Activated naive CD8-positive, alpha-beta T cell treated with anti-CD3 and anti-CD28 coated beads for 36 hours (primary cell): Measurements from ENCODE around the gene BTC. TPM values are rescaled to one million over a fixed set of nuclear protein-coding genes. Genes with fewer than 3 reads are reported as not detected.
"Not testable (repeated sequence)": the region's sequence is repeated elsewhere in the genome, so short reads cannot be mapped to it uniquely, and the experiment has no call there.

Experiments used
- DNase-seq: peaks from one replicate; pipeline ENCODE4 v3.0.0; 2021
- H3K27ac Mint-ChIP-seq: one replicate; pipeline ENCODE4 v1.8.0; 2022; ENCODE audit warnings: mild to moderate bottlenecking, moderate library complexity, mixed read lengths
- H3K27me3 Mint-ChIP-seq: one replicate; pipeline ENCODE4 v1.8.0; 2022; ENCODE audit warnings: mild to moderate bottlenecking, mixed read lengths
- H3K36me3 Mint-ChIP-seq: one replicate; pipeline ENCODE4 v1.8.0; 2021; ENCODE audit warnings: mild to moderate bottlenecking, mixed read lengths
- H3K4me1 Mint-ChIP-seq: one replicate; pipeline ENCODE4 v1.8.0; 2021; ENCODE audit warnings: mixed read lengths
- H3K4me3 Mint-ChIP-seq: one replicate; pipeline ENCODE4 v1.8.0; 2022; ENCODE audit warnings: mild to moderate bottlenecking, moderate library complexity, mixed read lengths
- H3K9me3 Mint-ChIP-seq: one replicate; pipeline ENCODE4 v1.8.0; 2022; ENCODE audit warnings: mixed read lengths
- total RNA-seq, 2 experiments: library from RNA; stranded (reverse); gene quantifications; one replicate each; pipeline ENCODE4 v1.2.3, GENCODE V29; 2021

The BTC gene
- not detected for total RNA-seq

- peak; percentile 3 for DNase-seq
- Mint-ChIP-seq H3K27ac (no peak within 1 kb of the TSS), H3K9me3 (no peaks in the 10 kb centered on the region), H3K4me3 (peak within 1 kb of the TSS; percentile 35), H3K36me3 (no peaks in the 10 kb centered on the region), H3K27me3 (peaks cover 64% of the 10 kb centered on the region), H3K4me1 (no peaks in the 10 kb centered on the region)
These were observed at the start of gene BTC for GRCh38 chr4:74794382-74795010. BTC (minus strand) TSS chr4:74794523; CDS start chr4:74794325, 198 bp downstream.

GRCh38 chr4:74840936-74841509 is 46.7 kb upstream of the BTC start:
- Mint-ChIP-seq H3K4me1 (no peaks in the 10 kb centered on the region), H3K9me3 (no peaks in the 10 kb centered on the region), H3K27me3 (peaks cover 11% of the 10 kb centered on the region), H3K36me3 (no peaks in the 10 kb centered on the region), H3K4me3 (no peak overlapping the region), H3K27ac (no peak overlapping the region)
- no peak for DNase-seq

- Mint-ChIP-seq H3K27ac (no peak overlapping the region), H3K36me3 (no peaks in the 10 kb centered on the region), H3K4me1 (no peaks in the 10 kb centered on the region), H3K4me3 (no peak overlapping the region), H3K27me3 (peaks cover 9% of the 10 kb centered on the region), H3K9me3 (no peaks in the 10 kb centered on the region)
- no peak for DNase-seq
These were observed 44.5 kb upstream of the BTC start for GRCh38 chr4:74838746-74839370.

GRCh38 chr4:74830928-74831327 is 36.6 kb upstream of the BTC start:
- H3K27me3 Mint-ChIP-seq = peaks cover 3% of the 10 kb centered on the region
- H3K4me1 Mint-ChIP-seq = no peaks in the 10 kb centered on the region
- no peak overlapping the region for H3K27ac Mint-ChIP-seq
- peaks cover 6% of the 10 kb centered on the region for H3K9me3 Mint-ChIP-seq
- no peak overlapping the region for H3K4me3 Mint-ChIP-seq
- DNase-seq = no peak
- no peaks in the 10 kb centered on the region for H3K36me3 Mint-ChIP-seq

GRCh38 chr4:74823194-74823593 is 28.9 kb upstream of the BTC start:
- no peak overlapping the region for H3K4me3 Mint-ChIP-seq
- DNase-seq = no peak
- no peaks in the 10 kb centered on the region for H3K36me3 Mint-ChIP-seq
- no peaks in the 10 kb centered on the region for H3K4me1 Mint-ChIP-seq
- no peak overlapping the region for H3K27ac Mint-ChIP-seq
- peaks cover 3% of the 10 kb centered on the region for H3K27me3 Mint-ChIP-seq
- H3K9me3 Mint-ChIP-seq = no peaks in the 10 kb centered on the region

GRCh38 chr4:74822603-74823002 is 28.3 kb upstream of the BTC start:
- H3K9me3 Mint-ChIP-seq = no peaks in the 10 kb centered on the region
- H3K27ac Mint-ChIP-seq = no peak overlapping the region
- no peaks in the 10 kb centered on the region for H3K4me1 Mint-ChIP-seq
- H3K36me3 Mint-ChIP-seq = no peaks in the 10 kb centered on the region
- peaks cover 3% of the 10 kb centered on the region for H3K27me3 Mint-ChIP-seq
- H3K4me3 Mint-ChIP-seq = no peak overlapping the region
- DNase-seq = no peak

GRCh38 chr4:74821541-74821940 is 27.2 kb upstream of the BTC start:
- no peaks in the 10 kb centered on the region for H3K36me3 Mint-ChIP-seq
- no peak for DNase-seq
- peaks cover 3% of the 10 kb centered on the region for H3K27me3 Mint-ChIP-seq
- H3K27ac Mint-ChIP-seq = no peak overlapping the region
- H3K4me1 Mint-ChIP-seq = no peaks in the 10 kb centered on the region
- no peaks in the 10 kb centered on the region for H3K9me3 Mint-ChIP-seq
- H3K4me3 Mint-ChIP-seq = no peak overlapping the region

- Mint-ChIP-seq H3K27ac (no peak overlapping the region), H3K4me1 (no peaks in the 10 kb centered on the region), H3K4me3 (no peak overlapping the region), H3K9me3 (peaks cover 1% of the 10 kb centered on the region), H3K36me3 (no peaks in the 10 kb centered on the region), H3K27me3 (peaks cover 4% of the 10 kb centered on the region)
- DNase-seq = no peak
These were observed 19.7 kb upstream of the BTC start for GRCh38 chr4:74814052-74814451.

- H3K4me1 Mint-ChIP-seq, H3K27ac Mint-ChIP-seq, H3K27me3 Mint-ChIP-seq, H3K36me3 Mint-ChIP-seq, DNase-seq, H3K9me3 Mint-ChIP-seq, H3K4me3 Mint-ChIP-seq: not testable (repeated sequence)
These were observed 17.7 kb upstream of the BTC start for GRCh38 chr4:74812056-74812455.

GRCh38 chr4:74805601-74806000 is 11.3 kb upstream of the BTC start:
- Mint-ChIP-seq H3K9me3 (no peaks in the 10 kb centered on the region), H3K4me3 (no peak overlapping the region), H3K4me1 (no peaks in the 10 kb centered on the region), H3K36me3 (no peaks in the 10 kb centered on the region), H3K27me3 (peaks cover 13% of the 10 kb centered on the region), H3K27ac (no peak overlapping the region)
- DNase-seq = no peak

GRCh38 chr4:74800310-74800709 is 6.0 kb upstream of the BTC start:
- Mint-ChIP-seq H3K4me3 (no peak overlapping the region), H3K27me3 (peaks cover 36% of the 10 kb centered on the region), H3K4me1 (no peaks in the 10 kb centered on the region), H3K27ac (no peak overlapping the region), H3K36me3 (no peaks in the 10 kb centered on the region), H3K9me3 (no peaks in the 10 kb centered on the region)
- DNase-seq = no peak

GRCh38 chr4:74796631-74797030 is 2.3 kb upstream of the BTC start:
- no peak overlapping the region for H3K4me3 Mint-ChIP-seq
- H3K36me3 Mint-ChIP-seq = no peaks in the 10 kb centered on the region
- H3K27ac Mint-ChIP-seq = no peak overlapping the region
- no peaks in the 10 kb centered on the region for H3K9me3 Mint-ChIP-seq
- H3K4me1 Mint-ChIP-seq = no peaks in the 10 kb centered on the region
- DNase-seq = no peak
- H3K27me3 Mint-ChIP-seq = peaks cover 65% of the 10 kb centered on the region

GRCh38 chr4:74793757-74794381 is 454 bp downstream of the BTC start:
- DNase-seq = peak; percentile 17
- Mint-ChIP-seq H3K27ac (no peak overlapping the region), H3K9me3 (no peaks in the 10 kb centered on the region), H3K4me1 (no peaks in the 10 kb centered on the region), H3K27me3 (peaks cover 61% of the 10 kb centered on the region), H3K36me3 (no peaks in the 10 kb centered on the region), H3K4me3 (peak overlapping the region; percentile 8)

GRCh38 chr4:74790652-74791051 is 3.7 kb downstream of the BTC start:
- Mint-ChIP-seq H3K36me3 (no peaks in the 10 kb centered on the region), H3K27me3 (peaks cover 47% of the 10 kb centered on the region), H3K27ac (no peak overlapping the region), H3K4me3 (no peak overlapping the region), H3K9me3 (no peaks in the 10 kb centered on the region), H3K4me1 (no peaks in the 10 kb centered on the region)
- no peak for DNase-seq

- Mint-ChIP-seq H3K4me1 (no peaks in the 10 kb centered on the region), H3K9me3 (no peaks in the 10 kb centered on the region), H3K36me3 (no peaks in the 10 kb centered on the region), H3K4me3 (no peak overlapping the region), H3K27me3 (peaks cover 37% of the 10 kb centered on the region), H3K27ac (no peak overlapping the region)
- no peak for DNase-seq
These were observed 4.8 kb downstream of the BTC start for GRCh38 chr4:74789518-74789917.
